H1 (cell line): ENCODE results near the gene PPM1L. TPM values are rescaled to one million over a fixed set of nuclear protein-coding genes. Genes with fewer than 3 reads are reported as not detected.

ENCODE experiments used
- CTCF ChIA-PET: fragments of 300-600 bp; sonication (Branson Sonifier 250); formaldehyde crosslinking; loops from one replicate; lab custom pipeline; 2021; ENCODE audit not compliant: partially characterized antibody; lab: Charles Lee
- POLR2A ChIA-PET: fragments of 300-600 bp; sonication (Branson Sonifier 250); formaldehyde crosslinking; loops from one replicate; lab custom pipeline; 2021; ENCODE audit warnings: inconsistent platforms; ENCODE audit not compliant: partially characterized antibody; lab: Charles Lee
- DNase-seq, 2 experiments: peaks; one replicate each; pipeline versions ENCODE4 v3.0.0 to v3.0.0-alpha.2; 2010 to 2022; ENCODE audit warnings: low spot score in 2 of 2, low read depth in 1 of 2, mixed read lengths in 1 of 2
- FAIRE-seq: peaks from 2 replicates; lab custom pipeline; 2011; peaks lifted over from hg19 to GRCh38; lab: Jason Lieb, UNC
- H2AFZ ChIP-seq: 2 replicates; pipeline ENCODE4 v1.8.1; 2012; ENCODE audit warnings: low read length, inconsistent platforms
- H2AK5ac ChIP-seq: 2 replicates; pipeline ENCODE4 v1.6.1; 2013; ENCODE audit warnings: low read depth, low read length
- H2BK120ac ChIP-seq: replicated peaks from 2 replicates; pipeline ENCODE3; 2013; ENCODE audit warnings: low read depth, low read length, inconsistent platforms
- H2BK12ac ChIP-seq: 2 replicates; pipeline ENCODE4 v1.6.1; 2013; ENCODE audit warnings: low read depth, low read length
- H2BK15ac ChIP-seq: 2 replicates; pipeline ENCODE4 v1.6.1; 2013; ENCODE audit warnings: low read length
- H2BK20ac ChIP-seq: 2 replicates; pipeline ENCODE4 v1.6.1; 2013; ENCODE audit warnings: low read length
- H2BK5ac ChIP-seq: 2 replicates; pipeline ENCODE4 v1.6.1; 2013; ENCODE audit warnings: low read depth, low read length
- H3K14ac ChIP-seq: 2 replicates; pipeline ENCODE4 v1.6.1; 2013; ENCODE audit warnings: inconsistent platforms; ENCODE audit not compliant: insufficient read length
- H3K18ac ChIP-seq: 2 replicates; pipeline ENCODE4 v1.6.1; 2013; ENCODE audit warnings: low read length; ENCODE audit errors: extremely low read depth
- H3K23ac ChIP-seq: 2 replicates; pipeline ENCODE4 v1.6.1; 2013; ENCODE audit warnings: inconsistent platforms; ENCODE audit not compliant: insufficient read length
- H3K23me2 ChIP-seq: 2 replicates; pipeline ENCODE4 v1.6.1; 2013; ENCODE audit warnings: low read depth, low read length
- H3K27ac ChIP-seq: 2 replicates; pipeline ENCODE4 v1.6.1; 2011; ENCODE audit warnings: low read depth, low read length, inconsistent platforms
- H3K27me3 ChIP-seq, 4 experiments: replicated peaks in 1 of 4; 1 replicate in 1 of 4; 2 replicates in 3 of 4; pipeline versions ENCODE4 v1.6.1 to v1.8.1; 2011 to 2013; ENCODE audit warnings: low read length in 3 of 4, mild to moderate bottlenecking in 3 of 4, inconsistent platforms in 2 of 4, mixed read lengths in 2 of 4, moderate library complexity in 1 of 4; ENCODE audit not compliant: control insufficient read depth in 3 of 4, insufficient read depth in 3 of 4; ENCODE audit errors: extremely low read depth in 1 of 4
- H3K36me3 ChIP-seq, 4 experiments: 2 replicates each; pipeline versions ENCODE4 v1.6.1 to v1.8.1; 2011 to 2013; ENCODE audit warnings: mild to moderate bottlenecking in 4 of 4, low read length in 3 of 4, moderate library complexity in 2 of 4, control low read depth in 1 of 4, inconsistent platforms in 1 of 4; ENCODE audit not compliant: insufficient read depth in 4 of 4, control insufficient read depth in 2 of 4
- H3K4ac ChIP-seq: replicated peaks from 2 replicates; pipeline ENCODE3; 2013; ENCODE audit warnings: low read length, low read depth, mixed read lengths, inconsistent platforms; ENCODE audit not compliant: insufficient read length
- H3K4me1 ChIP-seq, 4 experiments: replicated peaks in 1 of 4; 1 replicate in 1 of 4; 2 replicates in 3 of 4; pipeline versions ENCODE4 v1.6.1 to v1.8.1; 2011 to 2013; ENCODE audit warnings: low read length in 3 of 4, inconsistent platforms in 2 of 4, mixed read lengths in 1 of 4; ENCODE audit not compliant: insufficient read depth in 4 of 4, control insufficient read depth in 3 of 4
- H3K4me2 ChIP-seq, 2 experiments: 2 replicates each; pipeline versions ENCODE4 v1.6.1 to v1.8.1; 2011 to 2013; ENCODE audit warnings: low read depth in 2 of 2, low read length in 2 of 2, control low read depth in 1 of 2, inconsistent platforms in 1 of 2, mild to moderate bottlenecking in 1 of 2; ENCODE audit not compliant: insufficient read depth in 1 of 2
- H3K4me3 ChIP-seq, 4 experiments: fragments of 200-600, 300-600 bp in 1 of 4; sonication (generic), shearing (Covaris generic), sonication (Bioruptor Twin) in 1 of 4; 2 replicates each; pipeline versions ENCODE4 v1.5.1 to v1.8.1; 2011 to 2016; ENCODE audit warnings: low read length in 4 of 4, low read depth in 3 of 4, control low read depth in 2 of 4, inconsistent platforms in 2 of 4, mild to moderate bottlenecking in 2 of 4, mixed read lengths in 1 of 4, moderate library complexity in 1 of 4; ENCODE audit not compliant: insufficient read depth in 2 of 4; ENCODE audit errors: extremely low read depth in 1 of 4
- H3K56ac ChIP-seq: replicated peaks from 2 replicates; pipeline ENCODE3; 2013; ENCODE audit warnings: low read depth, mild to moderate bottlenecking, mixed read lengths, low read length, inconsistent platforms; ENCODE audit not compliant: insufficient read length
- H3K79me1 ChIP-seq: 2 replicates; pipeline ENCODE4 v1.6.1; 2013; ENCODE audit warnings: low read depth, low read length, control low read depth
- H3K79me2 ChIP-seq, 2 experiments: 2 replicates each; pipeline versions ENCODE4 v1.6.1 to v1.8.1; 2012 to 2013; ENCODE audit warnings: low read length in 2 of 2, mild to moderate bottlenecking in 2 of 2, inconsistent platforms in 1 of 2; ENCODE audit not compliant: insufficient read depth in 2 of 2, control insufficient read depth in 1 of 2
- H3K9ac ChIP-seq, 4 experiments: replicated peaks in 1 of 4; 1 replicate in 1 of 4; 2 replicates in 3 of 4; pipeline versions ENCODE4 v1.6.1 to v1.8.1; 2011 to 2013; ENCODE audit warnings: low read depth in 3 of 4, low read length in 3 of 4, control low read depth in 2 of 4, mild to moderate bottlenecking in 2 of 4, moderate library complexity in 2 of 4, inconsistent platforms in 1 of 4; ENCODE audit errors: extremely low read depth in 1 of 4
- H3K9me3 ChIP-seq, 2 experiments: 2 replicates each; pipeline versions ENCODE4 v1.6.1 to v1.8.1; 2012 to 2013; ENCODE audit warnings: mild to moderate bottlenecking in 2 of 2, moderate library complexity in 2 of 2, control low read depth in 1 of 2, inconsistent platforms in 1 of 2, low read depth in 1 of 2, low read length in 1 of 2, mixed read lengths in 1 of 2; ENCODE audit not compliant: insufficient read depth in 2 of 2
- H4K20me1 ChIP-seq, 2 experiments: replicated peaks in 1 of 2; 2 replicates each; pipeline versions ENCODE3 to v1.8.1; 2011 to 2013; ENCODE audit warnings: inconsistent platforms in 2 of 2, low read length in 2 of 2, mild to moderate bottlenecking in 1 of 2; ENCODE audit not compliant: insufficient read depth in 2 of 2, control insufficient read depth in 1 of 2
- H4K5ac ChIP-seq: 2 replicates; pipeline ENCODE4 v1.6.1; 2013; ENCODE audit warnings: low read length, low read depth, mixed read lengths, inconsistent platforms; ENCODE audit not compliant: insufficient read length
- H4K8ac ChIP-seq: 2 replicates; pipeline ENCODE4 v1.8.0; 2013; ENCODE audit warnings: mild to moderate bottlenecking, moderate library complexity, low read length, inconsistent platforms; ENCODE audit not compliant: insufficient read depth; ENCODE audit errors: extremely low read depth
- H4K91ac ChIP-seq: replicated peaks from 2 replicates; pipeline ENCODE3; 2013; ENCODE audit warnings: low read length, mixed read lengths, inconsistent platforms; ENCODE audit not compliant: insufficient read length
- BACH1 ChIP-seq: IDR thresholded peaks from 2 replicates; pipeline ENCODE4 v1.6.1; 2012; ENCODE audit warnings: low read length, improper control_type of control experiment
- CBX8 ChIP-seq: fragments of 300-800, 300-1000 bp; sonication (generic); IDR thresholded peaks from 2 replicates; pipeline ENCODE4 v1.7.1; 2016; ENCODE audit warnings: low read depth, low read length, borderline replicate concordance
- CEBPB ChIP-seq: IDR thresholded peaks from 2 replicates; pipeline ENCODE4 v1.6.1; 2012; ENCODE audit warnings: low read depth, low read length
- CHD1 ChIP-seq: IDR thresholded peaks from 2 replicates; pipeline ENCODE4 v1.6.1; 2012; ENCODE audit warnings: low read depth, low read length, improper control_type of control experiment
- CTCF ChIP-seq, 3 experiments: IDR thresholded peaks; 1 replicate in 2 of 3; 2 replicates in 1 of 3; pipeline versions ENCODE4 v1.5.1 to v1.6.1; 2011; ENCODE audit warnings: low read length in 3 of 3, mild to moderate bottlenecking in 3 of 3, inconsistent platforms in 2 of 3, low read depth in 1 of 3, moderate library complexity in 1 of 3; ENCODE audit not compliant: insufficient read depth in 1 of 3; ENCODE audit errors: control extremely low read depth in 1 of 3
- JUND ChIP-seq: IDR thresholded peaks from 2 replicates; pipeline ENCODE4 v1.6.1; 2011; ENCODE audit warnings: mild to moderate bottlenecking, improper control_type of control experiment, low read length
- KDM1A ChIP-seq: fragments of 200-600, 300-600 bp; sonication (generic); IDR thresholded peaks from 2 replicates; pipeline ENCODE4 v1.7.1; 2016; ENCODE audit warnings: mild to moderate bottlenecking, low read length, borderline replicate concordance
- MAX ChIP-seq: IDR thresholded peaks from 2 replicates; pipeline ENCODE4 v1.6.1; 2012; ENCODE audit warnings: inconsistent platforms
- NANOG ChIP-seq: IDR thresholded peaks from 2 replicates; pipeline ENCODE4 v1.6.1; 2011; ENCODE audit warnings: low read length, low read depth, mild to moderate bottlenecking, inconsistent platforms; ENCODE audit not compliant: insufficient read depth, poor library complexity, severe bottlenecking
- NRF1 ChIP-seq: IDR thresholded peaks from 2 replicates; pipeline ENCODE4 v1.6.1; 2011; ENCODE audit warnings: mild to moderate bottlenecking, low read depth, low read length, improper control_type of control experiment
- POLR2A ChIP-seq, 2 experiments: IDR thresholded peaks; 1 replicate in 1 of 2; 2 replicates in 1 of 2; pipeline ENCODE4 v1.6.1; 2011; ENCODE audit warnings: low read depth in 2 of 2, low read length in 2 of 2, mild to moderate bottlenecking in 2 of 2; ENCODE audit errors: control extremely low read depth in 1 of 2
- POU5F1 ChIP-seq: IDR thresholded peaks from 2 replicates; pipeline ENCODE4 v1.6.1; 2011; ENCODE audit warnings: low read depth, mild to moderate bottlenecking, low read length, moderate library complexity
- RXRA ChIP-seq: IDR thresholded peaks from 2 replicates; pipeline ENCODE4 v1.6.1; 2011; ENCODE audit warnings: low read depth, mild to moderate bottlenecking, low read length, moderate library complexity; ENCODE audit not compliant: insufficient read depth
- WGBS, 2 experiments: shearing (Covaris generic) in 1 of 2; methylation state at CpG; one replicate each; pipeline versions ENCODE4 v1.1.6 to v1.1.7; 2013 to 2015; ENCODE audit warnings: low lambda C conversion rate in 2 of 2, mixed read lengths in 2 of 2, inconsistent platforms in 1 of 2, low coverage in 1 of 2, missing lambda C conversion rate in 1 of 2; ENCODE audit not compliant: insufficient replicate concordance in 2 of 2, insufficient coverage in 1 of 2, insufficient read length in 1 of 2; ENCODE audit errors: extremely low coverage in 1 of 2, missing lambda C conversion rate in 1 of 2; 5-methylcytosine and 5-hydroxymethylcytosine counted together
- polyA plus RNA-seq, 7 experiments: library from polyadenylated mRNA; depleted of rRNA in 3 of 7; stranded (reverse) in 5 of 7; unstranded in 2 of 7; fragments of >200 nt in 5 of 7; fragments of 200-250 nt in 2 of 7; gene quantifications; 1 replicate in 5 of 7; 2 replicates in 1 of 7; 4 replicates in 1 of 7; pipeline versions ENCODE4 v1.2.1 to v1.2.3, GENCODE V29; 2011 to 2013; ENCODE audit warnings: missing spikeins in 2 of 7, mixed read lengths in 2 of 7
- total RNA-seq: library from RNA; stranded (reverse); fragmentation: NEBNext Ultra II Directional; extraction: Animal tissue kit (Norgen Biotek cat#: 25700); gene quantifications from 2 replicates; pipeline ENCODE4 v1.2.1, GENCODE V29; 2021

PPM1L gene
- total and polyA plus RNA-seq, 2 of the 8 experiments (the other 6 are each of a cell fraction or from before 2014, with no cell fraction given), result 2.8 to 18.1 TPM

- Histone ChIP-seq H2BK12ac (no peak overlapping the region), H3K9me3 (no peaks in the 10 kb centered on the region), H3K4me2 (no peak overlapping the region), H2BK15ac (no peak overlapping the region), H3K4me1 (no peaks in the 10 kb centered on the region; a peak in 1 of 7 replicates), H3K79me2 (no peaks in the 10 kb centered on the region), H3K23me2 (no peaks in the 10 kb centered on the region), H3K18ac (no peak overlapping the region), H4K20me1 (no peaks in the 10 kb centered on the region), H3K9ac (no peak overlapping the region), H2AK5ac (no peak overlapping the region), H3K56ac (no peak overlapping the region), H4K5ac (no peak overlapping the region), H3K4me3 (no peak overlapping the region), H3K23ac (no peak overlapping the region), H3K4ac (no peak overlapping the region), H3K27me3 (no peaks in the 10 kb centered on the region), H4K8ac (no peak overlapping the region), H2BK120ac (no peak overlapping the region), H3K79me1 (no peaks in the 10 kb centered on the region), H3K36me3 (no peaks in the 10 kb centered on the region), H2BK20ac (no peak overlapping the region), H2AFZ (no peak overlapping the region), H3K14ac (no peak overlapping the region), H4K91ac (no peak overlapping the region), H2BK5ac (no peak overlapping the region), H3K27ac (no peak overlapping the region)
- FAIRE-seq, result no peak
- DNase-seq, result no peak
- ChIA-PET CTCF (interaction anchor here (1.1 kb wide), 1 partner anchor 12 kb away, joined by 3 read pairs; no protein-coding TSS in a partner anchor), POLR2A (no interaction called here)
- WGBS, 2 experiments, result 100% methylated on average over 1 of the region's 1 CpG; no CpG with 5 or more reads in 1 of the 2 experiments
- TF ChIP-seq CEBPB (no peak), POU5F1 (no peak), BACH1 (no peak), POLR2A (IDR thresholded peaks at IDR 0.05; ENCODE audit: control extremely low read depth in 1 of 2, low read depth in 2 of 2, low read length in 2 of 2) (no peak), RXRA (no peak), CBX8 (no peak), MAX (no peak), NRF1 (no peak), CTCF (IDR thresholded peaks at IDR 0.05; ENCODE audit: control extremely low read depth in 1 of 3, insufficient read depth in 1 of 3, low read depth in 1 of 3, low read length in 3 of 3) (no peak), NANOG (no peak), CHD1 (no peak), KDM1A (no peak), JUND (no peak)
Observed at GRCh38 chr3:161031134-161031533, 275.1 kb downstream of the PPM1L start.
